NT2/D1 (cell line): ENCODE data around the gene IGF2BP1.

Experiments
- YY1 ChIP-seq: IDR thresholded peaks from 2 replicates; pipeline ENCODE4 v1.6.1; 2011; ENCODE audit not compliant: insufficient read length, insufficient read depth
- ZNF274 ChIP-seq: IDR thresholded peaks from 2 replicates; pipeline ENCODE4 v1.6.1; 2011; ENCODE audit warnings: mild to moderate bottlenecking, low read depth, low read length

- TF ChIP-seq YY1 (no peak), ZNF274 (no peak)
These were observed 53.4 kb downstream of the IGF2BP1 start for GRCh38 chr17:49050611-49051010.
